GM08714 (cell line): ENCODE data around the gene FAM222A.

Source experiments
- H3K4me3 ChIP-seq: fragments of 200-500 bp; sonication (Bioruptor generic); 2 replicates; pipeline ENCODE4 v1.5.1; 2014; ENCODE audit warnings: mild to moderate bottlenecking, low read length, inconsistent platforms
- ZNF274 ChIP-seq: IDR thresholded peaks from 2 replicates; pipeline ENCODE4 v1.6.1; 2012; ENCODE audit warnings: mild to moderate bottlenecking, low read depth, low read length

The FAM222A gene

DNA sequence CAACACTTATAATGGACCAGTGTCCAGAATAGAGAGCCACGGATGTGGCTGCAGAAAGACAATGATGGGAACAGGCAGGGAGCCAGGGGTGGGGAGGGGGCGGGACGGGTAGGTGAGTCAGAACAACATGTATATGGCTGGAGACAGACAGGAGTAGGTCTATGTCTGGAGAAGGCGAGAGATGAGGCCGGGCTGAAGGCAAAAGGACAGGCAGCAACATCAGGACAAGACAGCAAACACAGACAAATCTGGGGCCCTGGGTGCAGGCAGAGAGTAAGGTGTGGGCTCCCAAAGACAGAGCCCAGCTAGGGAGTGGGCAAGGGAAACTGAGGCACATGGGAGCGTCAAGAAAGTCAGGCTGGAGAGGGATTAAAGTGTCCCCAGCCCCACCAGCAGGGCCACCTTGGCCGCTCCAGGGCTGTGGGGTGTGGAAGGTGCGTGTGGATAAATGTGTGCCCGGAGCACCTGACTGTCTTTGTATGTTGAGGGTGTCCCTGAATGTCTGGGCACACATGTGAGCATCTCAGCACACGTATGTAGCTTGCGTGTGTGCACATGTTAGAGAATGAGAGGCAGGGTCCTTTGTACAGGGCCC lies 44.1 kb downstream of the FAM222A start:
- no peak overlapping the region for H3K4me3 ChIP-seq
- TF ChIP-seq ZNF274: no peak

DNA sequence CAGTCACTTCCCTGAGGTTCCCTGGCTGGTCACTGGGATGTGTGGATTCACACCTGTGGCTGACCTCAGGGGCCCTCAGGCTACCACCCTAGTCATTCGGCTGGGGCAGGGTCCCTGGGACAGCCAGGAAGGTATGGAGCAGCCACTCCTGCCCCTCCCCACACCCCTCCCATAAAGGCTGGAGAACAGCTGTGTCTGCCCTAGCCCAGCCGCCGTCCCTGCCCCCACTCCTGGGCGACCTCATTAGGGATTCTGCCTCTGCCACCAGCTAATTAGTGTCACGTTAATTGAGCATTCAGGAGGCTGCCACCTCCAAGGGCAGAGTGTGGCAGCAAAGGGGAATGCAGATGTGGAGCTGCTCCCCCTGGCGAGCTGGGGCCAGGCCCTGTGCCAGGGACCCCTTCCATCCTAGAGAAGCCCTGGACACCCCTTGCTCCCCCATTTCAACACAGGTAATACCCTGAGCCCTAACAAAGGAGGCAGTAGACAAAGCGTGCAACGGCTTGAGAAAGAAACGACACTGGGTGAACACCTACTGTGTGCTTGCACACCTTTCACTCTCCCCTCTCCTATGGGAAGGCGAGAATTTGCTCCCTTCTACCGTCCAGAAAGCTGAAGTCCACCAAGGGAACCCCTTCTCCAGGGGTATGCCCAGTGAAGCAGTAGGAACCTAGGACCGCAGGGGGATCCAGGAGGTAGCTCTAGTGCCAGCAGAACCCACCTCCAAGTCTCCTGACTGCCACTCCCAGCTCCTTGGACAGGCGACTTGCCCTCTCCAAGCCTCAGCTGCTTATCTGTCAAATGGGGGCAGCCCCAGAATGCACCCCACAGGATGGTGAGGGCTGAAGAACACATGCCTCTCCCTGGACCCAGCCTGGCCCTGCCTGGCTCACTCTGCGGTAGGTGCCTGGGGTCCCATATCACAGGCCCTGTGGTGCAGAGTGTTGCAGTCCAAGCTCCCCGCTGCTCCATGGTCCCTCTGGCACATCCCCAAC lies 45.1 kb downstream of the FAM222A start:
- no peak overlapping the region for H3K4me3 ChIP-seq
- no peak for TF ChIP-seq ZNF274

DNA sequence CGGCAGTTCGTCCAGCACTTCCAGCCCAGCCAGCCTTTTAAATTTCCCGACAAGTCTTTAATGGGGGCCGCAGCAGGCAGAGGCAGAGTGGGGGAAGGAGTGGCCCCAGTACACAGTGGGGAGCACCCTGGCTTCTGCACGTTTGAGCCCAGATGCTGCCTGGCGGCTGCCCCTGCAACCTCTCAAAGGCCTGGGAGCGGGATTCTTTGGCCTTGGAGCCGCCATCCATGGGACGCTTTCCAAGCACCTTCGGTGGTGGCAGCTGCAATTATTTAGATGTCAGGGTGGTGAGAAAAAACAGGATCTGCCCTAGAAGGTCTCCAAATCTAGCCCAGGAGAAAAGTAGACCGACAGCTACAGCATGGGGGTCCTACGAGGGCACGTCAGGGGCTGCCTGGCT lies 46.0 kb downstream of the FAM222A start:
- no peak overlapping the region for H3K4me3 ChIP-seq
- TF ChIP-seq ZNF274: no peak

DNA sequence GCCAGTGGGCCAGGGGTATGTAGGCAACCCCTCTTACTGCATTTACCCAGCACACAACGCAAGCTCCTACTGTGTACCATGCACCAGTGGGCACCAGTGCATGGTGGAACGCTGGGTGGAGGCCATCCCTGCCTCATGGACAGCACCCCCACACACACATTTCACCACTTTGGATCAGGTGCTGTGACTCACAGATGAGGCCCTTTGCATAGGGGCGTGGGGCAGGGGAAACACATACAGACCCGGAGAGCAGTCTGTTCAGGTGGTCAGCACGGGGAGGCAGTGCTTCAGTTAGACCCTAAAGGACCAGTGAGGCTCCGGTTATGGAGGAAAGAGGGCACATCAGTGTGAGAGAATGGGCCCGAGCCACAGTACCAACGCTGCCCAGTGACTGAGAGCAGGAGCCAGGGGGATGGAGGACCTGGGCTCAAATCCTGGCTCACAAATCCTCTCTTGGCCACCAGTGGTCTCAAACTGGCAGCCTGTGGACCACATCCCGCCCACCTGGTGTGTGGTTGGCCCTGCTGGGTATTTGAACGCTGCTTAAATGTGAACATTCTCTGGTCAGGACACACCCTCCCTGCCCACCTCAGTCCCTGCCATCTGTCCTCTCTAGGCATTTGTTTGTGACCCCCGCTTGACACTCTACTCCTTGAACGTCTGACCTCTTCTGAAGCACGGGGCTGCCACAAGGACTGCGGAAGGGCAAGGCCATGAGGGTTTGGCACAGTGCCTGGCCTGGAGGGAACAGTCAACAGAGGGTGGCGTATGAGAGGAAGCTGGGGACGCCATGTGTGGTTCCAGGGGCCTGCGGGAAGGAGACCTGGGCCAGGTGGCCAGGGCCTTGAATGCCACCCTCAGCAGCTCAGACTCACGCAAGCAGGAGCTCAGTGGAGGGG lies 46.7 kb downstream of the FAM222A start:
- H3K4me3 ChIP-seq: no peak overlapping the region
- no peak for TF ChIP-seq ZNF274

DNA sequence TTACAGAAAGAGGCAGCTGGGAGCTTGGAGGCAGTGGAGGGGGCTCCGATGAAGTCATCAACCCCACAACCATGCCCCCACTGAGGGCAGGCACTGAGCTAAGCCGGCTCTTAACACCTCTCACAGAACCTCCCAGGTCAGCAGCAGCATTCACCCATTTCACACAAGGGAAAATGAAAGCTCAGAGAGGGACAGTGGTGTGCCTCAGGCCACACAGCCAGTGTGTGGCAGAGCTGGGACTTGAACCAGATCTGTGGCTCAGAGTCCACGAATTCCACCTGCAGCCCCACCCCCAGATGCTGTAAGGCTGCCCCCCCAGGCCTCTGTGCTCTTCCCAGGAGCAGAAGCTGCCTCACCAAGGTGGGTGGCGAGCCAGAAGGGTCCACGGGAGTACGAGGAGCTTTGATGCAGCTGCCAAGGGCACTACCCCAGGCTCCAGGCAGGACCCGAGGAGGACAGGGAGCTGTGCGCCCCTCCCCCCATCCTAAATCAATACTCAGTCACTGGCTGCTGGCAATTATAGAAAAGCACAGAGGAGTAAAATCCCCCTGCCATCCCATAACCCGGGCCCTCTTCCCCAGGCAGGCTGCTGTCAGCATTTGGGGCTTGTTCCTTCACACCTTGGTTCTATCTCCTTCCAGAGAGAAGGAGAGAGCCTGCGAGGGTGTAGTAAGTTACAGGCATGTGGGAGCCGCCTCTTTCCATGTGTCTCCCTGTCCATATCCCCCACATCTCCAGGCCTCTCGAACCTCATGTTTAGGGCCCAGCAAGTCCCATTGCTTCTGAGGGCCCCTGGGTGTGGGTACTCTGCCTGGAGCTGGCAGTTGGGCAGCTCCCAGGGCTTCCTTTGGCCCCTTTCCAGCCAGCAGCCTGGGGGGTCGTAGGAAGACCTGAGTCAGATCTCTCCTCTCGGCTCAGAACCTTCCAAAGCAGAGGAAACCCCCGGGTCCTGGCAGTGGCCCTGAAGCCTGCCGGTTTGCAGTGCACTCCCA lies 47.6 kb downstream of the FAM222A start:
- TF ChIP-seq ZNF274: no peak

DNA sequence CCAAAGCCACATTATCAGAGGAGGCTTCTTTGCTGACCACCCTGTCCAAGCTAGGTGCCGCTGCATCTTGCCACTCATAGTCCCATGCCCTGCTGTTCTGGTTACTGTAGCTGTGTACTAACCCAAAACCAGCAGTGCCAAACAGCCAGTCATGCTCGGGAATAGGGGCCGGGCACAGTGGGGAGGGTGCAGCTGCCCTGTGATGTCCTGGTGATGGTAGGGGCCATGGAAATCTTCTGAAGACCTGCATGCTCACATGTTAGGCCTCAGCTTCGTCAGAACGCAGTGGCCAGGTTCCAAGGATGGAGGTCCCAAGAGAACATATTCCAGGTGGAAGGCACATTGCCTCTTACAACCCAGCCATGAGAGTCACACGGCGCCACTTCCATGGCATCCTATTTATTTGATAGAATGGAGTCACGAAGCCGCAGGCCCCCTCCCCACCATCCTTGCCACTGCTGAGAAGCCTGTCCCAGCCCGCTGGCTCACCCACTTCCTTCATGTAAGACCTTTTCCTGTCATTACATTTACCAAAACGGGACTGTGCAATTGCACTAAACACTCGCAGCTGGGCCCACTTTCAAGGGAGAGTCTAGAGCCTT lies 48.5 kb downstream of the FAM222A start:
- H3K4me3 ChIP-seq: no peak overlapping the region
- TF ChIP-seq ZNF274: no peak

More for the DNA sequence above, 47.6 kb downstream of the FAM222A start:
- H3K4me3 ChIP-seq: no peak overlapping the region

DNA sequence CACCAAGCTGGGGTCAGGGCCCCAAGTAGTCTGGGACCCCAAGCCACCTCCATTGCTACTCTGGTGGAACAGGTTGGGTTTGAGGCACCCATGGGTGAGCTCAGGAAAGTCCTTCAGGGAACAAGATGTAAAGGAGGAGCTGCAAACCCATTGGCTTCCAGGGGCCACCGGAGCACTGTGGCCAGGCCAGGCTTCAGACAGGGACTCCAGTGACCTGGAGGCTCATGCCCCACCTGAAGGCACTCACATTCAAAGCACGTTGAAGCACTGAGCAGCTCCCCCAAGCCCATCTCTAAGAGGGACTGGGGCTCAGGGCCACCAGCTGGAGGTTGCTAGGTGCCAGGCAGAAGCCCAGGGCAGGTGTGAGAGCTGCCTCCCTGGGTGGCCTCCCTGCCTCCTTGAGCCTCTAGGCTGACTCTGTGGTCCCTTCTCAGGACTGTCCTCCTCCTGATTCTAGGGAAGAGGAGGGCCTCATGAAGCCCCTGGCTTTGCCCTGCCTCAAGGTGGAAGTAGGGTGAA lies 49.1 kb downstream of the FAM222A start:
- no peak overlapping the region for H3K4me3 ChIP-seq
- TF ChIP-seq ZNF274: no peak

DNA sequence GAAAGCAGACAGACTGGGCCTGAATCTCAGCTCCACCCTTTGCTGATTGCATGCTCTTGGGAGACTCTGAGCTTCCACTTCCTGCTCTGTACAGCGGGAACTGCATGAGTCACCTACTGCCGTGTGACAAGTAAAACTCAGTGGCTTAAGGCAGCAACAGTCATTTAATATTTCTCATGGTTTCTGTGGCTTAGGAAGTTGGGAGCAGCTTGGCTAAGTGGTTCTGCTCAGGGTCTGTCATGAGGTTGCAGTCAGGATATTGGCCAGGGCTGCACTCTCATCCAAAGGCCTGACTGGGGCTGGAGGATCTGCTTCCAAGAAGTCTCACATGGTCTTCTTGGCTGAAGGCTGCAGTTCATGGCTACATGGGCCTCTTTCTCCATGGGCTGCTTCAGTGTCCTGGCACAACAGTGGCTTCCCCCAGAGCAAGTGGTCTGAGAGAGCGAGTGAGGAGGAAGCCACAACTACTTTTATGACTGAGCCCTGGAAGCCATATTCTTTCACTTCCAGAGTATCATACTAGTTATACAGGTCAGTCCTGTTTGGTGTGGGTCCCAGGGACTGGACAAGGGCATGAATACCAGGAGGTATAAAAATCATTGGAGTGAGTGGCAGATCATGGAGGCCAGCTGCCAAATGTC lies 49.7 kb downstream of the FAM222A start:
- no peak overlapping the region for H3K4me3 ChIP-seq
- no peak for TF ChIP-seq ZNF274

DNA sequence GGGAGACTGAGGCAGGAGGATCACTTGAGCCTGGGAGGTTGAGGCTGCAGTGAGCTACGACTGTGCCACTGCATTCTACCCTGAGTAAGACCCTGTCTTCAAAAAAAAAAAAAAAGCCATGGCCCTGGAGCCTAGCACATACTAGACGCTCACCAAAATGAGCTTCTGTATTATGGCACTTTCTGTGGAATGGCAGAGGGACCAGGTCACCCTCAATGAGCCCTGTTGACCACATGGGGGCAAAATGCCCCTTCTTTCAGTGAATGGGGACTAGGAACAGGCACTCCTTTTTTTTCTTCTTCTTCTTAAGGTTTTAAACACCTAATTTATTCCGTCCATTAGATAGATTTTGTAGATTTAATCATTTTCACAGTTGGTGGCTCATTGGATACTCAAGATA lies 50.5 kb downstream of the FAM222A start:
- no peak for TF ChIP-seq ZNF274
- no peak overlapping the region for H3K4me3 ChIP-seq

DNA sequence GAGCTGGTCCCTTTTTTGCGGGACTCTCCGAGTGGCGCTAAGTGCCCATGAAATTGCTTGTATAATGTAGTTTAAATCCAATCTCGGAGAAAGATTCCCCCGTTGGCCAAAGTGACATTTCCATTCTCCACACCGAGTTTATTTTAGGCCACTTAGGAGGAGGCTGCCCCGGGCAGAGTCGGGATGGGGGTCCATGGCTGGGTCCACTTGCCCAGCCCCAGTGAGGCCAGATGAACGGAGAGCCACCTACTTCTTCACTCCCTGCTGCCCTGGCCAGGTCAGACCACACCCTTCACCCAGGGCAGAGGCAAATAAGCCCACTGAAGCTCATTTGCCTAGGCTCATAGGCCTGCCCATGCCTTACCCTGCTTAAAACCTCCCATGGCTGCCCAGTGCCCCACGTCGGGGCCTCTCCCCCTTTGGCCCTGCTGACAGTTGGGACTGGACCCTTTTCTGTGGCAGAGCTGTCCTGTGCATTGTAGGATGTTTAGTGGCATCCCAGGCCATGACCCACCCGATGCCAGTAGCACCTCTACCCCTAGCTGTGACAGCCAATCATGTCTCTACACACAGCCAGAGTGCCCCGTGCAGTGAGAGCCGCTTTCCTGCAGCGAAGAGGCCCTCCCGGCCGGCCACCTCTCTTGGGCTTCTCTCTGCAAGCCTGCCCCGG lies 51.3 kb downstream of the FAM222A start:
- H3K4me3 ChIP-seq: no peak overlapping the region
- no peak for TF ChIP-seq ZNF274

DNA sequence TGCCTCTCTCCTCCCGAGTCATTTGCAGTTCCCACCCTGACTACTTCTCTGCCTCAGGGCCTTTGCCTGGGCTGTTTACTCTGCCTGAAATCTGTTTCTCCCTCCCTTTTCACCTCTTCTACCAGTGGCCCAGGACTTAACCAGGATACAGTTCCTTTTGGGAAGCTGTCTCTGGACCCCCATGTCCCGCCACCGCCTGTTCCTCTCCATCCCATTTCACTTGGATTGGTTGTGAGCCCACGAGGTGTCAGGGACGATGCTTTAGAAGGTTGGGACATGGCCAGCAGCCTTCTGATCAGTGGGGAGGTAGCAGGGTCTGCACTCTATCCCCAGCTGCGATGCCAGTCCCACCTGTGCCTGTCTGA lies 51.8 kb downstream of the FAM222A start:
- TF ChIP-seq ZNF274: no peak
- H3K4me3 ChIP-seq: no peak overlapping the region

DNA sequence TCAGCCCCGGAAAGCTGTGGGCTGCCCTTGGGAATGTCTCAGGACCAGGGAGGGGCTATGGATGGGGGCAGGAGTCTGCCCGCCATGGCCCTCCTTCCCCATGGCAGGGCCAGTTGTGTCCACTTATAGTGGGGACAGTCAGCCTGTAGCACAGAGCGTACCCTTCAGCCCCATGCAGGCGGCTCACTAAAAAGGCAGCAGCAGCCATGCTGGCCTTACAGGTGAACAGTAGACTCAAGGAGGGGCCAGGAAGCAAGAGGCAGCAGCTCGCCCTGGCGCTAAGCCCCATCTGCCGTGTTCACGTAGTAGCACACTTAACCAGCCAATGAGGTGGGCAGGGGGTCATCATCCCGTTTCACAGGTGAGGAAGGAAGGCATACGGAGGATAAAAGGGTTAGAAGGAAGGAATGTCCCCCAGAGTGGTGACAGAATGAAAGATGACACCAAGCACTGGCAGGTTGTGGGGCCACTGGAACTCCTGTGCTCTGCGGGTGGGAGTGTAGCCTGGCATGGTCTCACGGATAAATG lies 52.7 kb downstream of the FAM222A start:
- no peak for TF ChIP-seq ZNF274

More for the DNA sequence above, 52.7 kb downstream of the FAM222A start:
- no peak overlapping the region for H3K4me3 ChIP-seq
